Epithelial cell of prostate (primary cell): Measurements from ENCODE around the gene TTC3.

Experiments
- DNase-seq: peaks from one replicate; pipeline ENCODE4 v3.0.0-alpha.2; 2011; ENCODE audit warnings: low read depth, low spot score
- H3K27ac ChIP-seq: fragments of 450-650 bp; 2 replicates; pipeline ENCODE4 v1.5.1; 2017; ENCODE audit warnings: mild to moderate bottlenecking

TTC3 gene

GRCh38 chr21:37060296-37060695 is 12.8 kb upstream of the TTC3 start:
- peak; percentile 69 for DNase-seq
- peak overlapping the region; percentile 7 for H3K27ac ChIP-seq

GRCh38 chr21:37061926-37062592 is 11.0 kb upstream of the TTC3 start:
- no peak for DNase-seq
- H3K27ac ChIP-seq: no peak overlapping the region

- H3K27ac ChIP-seq: no peak overlapping the region
- no peak for DNase-seq
Observed at GRCh38 chr21:37062593-37062935, 10.5 kb upstream of the TTC3 start.

GRCh38 chr21:37063433-37063832 is 9.6 kb upstream of the TTC3 start:
- DNase-seq: no peak
- H3K27ac ChIP-seq: no peak overlapping the region

GRCh38 chr21:37064841-37065240 is 8.2 kb upstream of the TTC3 start:
- DNase-seq: no peak
- no peak overlapping the region for H3K27ac ChIP-seq

- no peak for DNase-seq
- no peak overlapping the region for H3K27ac ChIP-seq
Observed at GRCh38 chr21:37065561-37066177, 7.4 kb upstream of the TTC3 start.

- peak overlapping the region; percentile 79 for H3K27ac ChIP-seq
- DNase-seq: no peak
Observed at GRCh38 chr21:37071561-37072273, 1.3 kb upstream of the TTC3 start.

GRCh38 chr21:37072274-37072987 is 623 bp upstream of the TTC3 start:
- no peak for DNase-seq
- peak overlapping the region; percentile 79 for H3K27ac ChIP-seq

- peak overlapping the region; percentile 79 for H3K27ac ChIP-seq
- no peak for DNase-seq
Observed at GRCh38 chr21:37073417-37074196, 553 bp downstream of the TTC3 start.

GRCh38 chr21:37074197-37074510 is 1.1 kb downstream of the TTC3 start:
- H3K27ac ChIP-seq: no peak overlapping the region
- no peak for DNase-seq

GRCh38 chr21:37074546-37074945 is 1.5 kb downstream of the TTC3 start:
- no peak overlapping the region for H3K27ac ChIP-seq
- DNase-seq: no peak

GRCh38 chr21:37075214-37075770 is 2.2 kb downstream of the TTC3 start:
- H3K27ac ChIP-seq: no peak overlapping the region
- DNase-seq: no peak

- no peak for DNase-seq
- H3K27ac ChIP-seq: no peak overlapping the region
Observed at GRCh38 chr21:37076087-37076850, 3.2 kb downstream of the TTC3 start.

- H3K27ac ChIP-seq: no peak overlapping the region
- DNase-seq: no peak
Observed at GRCh38 chr21:37077403-37077802, 4.3 kb downstream of the TTC3 start.

GRCh38 chr21:37079211-37079824 is 6.3 kb downstream of the TTC3 start:
- DNase-seq: no peak

GRCh38 chr21:37082375-37082774 is 9.3 kb downstream of the TTC3 start:
- H3K27ac ChIP-seq: no peak overlapping the region

More at GRCh38 chr21:37079211-37079824, 6.3 kb downstream of the TTC3 start:
- no peak overlapping the region for H3K27ac ChIP-seq

GRCh38 chr21:37082856-37083528 is 9.9 kb downstream of the TTC3 start:
- no peak overlapping the region for H3K27ac ChIP-seq
- no peak for DNase-seq

More at GRCh38 chr21:37082375-37082774, 9.3 kb downstream of the TTC3 start:
- DNase-seq: no peak

- DNase-seq: no peak
- H3K27ac ChIP-seq: no peak overlapping the region
Observed at GRCh38 chr21:37085726-37086125, 12.7 kb downstream of the TTC3 start.
